Activated T-cell treated with anti-CD3 and anti-CD28 coated beads for 4 hours (primary cell): Measurements from ENCODE around the gene PICALM.
"Not testable (repeated sequence)": the region's sequence is repeated elsewhere in the genome, so short reads cannot be mapped to it uniquely, and the experiment has no call there.

Experiments used
- DNase-seq: peaks from one replicate; pipeline ENCODE4 v3.0.0-alpha.2; 2020

The PICALM gene

DNA sequence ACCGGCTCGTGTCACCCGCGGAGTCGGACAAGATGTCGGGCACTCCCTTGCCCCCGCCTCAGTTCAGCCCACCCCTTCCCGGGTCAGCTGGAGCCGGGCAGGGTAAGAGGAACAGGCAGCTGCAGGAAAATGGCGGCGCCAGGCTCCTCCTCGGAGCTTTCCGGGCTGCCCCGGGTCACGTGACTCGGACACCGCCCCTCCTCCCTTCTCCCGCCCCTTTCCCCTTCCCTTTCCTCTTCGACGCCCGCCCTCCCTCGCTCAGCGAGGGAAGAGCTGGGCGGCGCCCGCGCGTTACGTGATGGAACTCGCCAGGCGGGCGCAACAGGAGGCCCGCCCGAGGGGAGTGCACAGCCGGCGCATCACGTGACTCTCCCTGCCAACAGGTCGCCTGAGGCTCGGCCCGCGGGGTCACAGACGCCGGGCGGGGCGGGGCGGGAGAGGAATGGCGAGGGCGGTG, at the start of gene PICALM:
TSS of gene PICALM (minus strand) at position 134 of the 457 bp plus-strand sequence. CDS start 304 bp downstream, outside the sequence.
- DNase-seq, result peak; percentile 95

DNA sequence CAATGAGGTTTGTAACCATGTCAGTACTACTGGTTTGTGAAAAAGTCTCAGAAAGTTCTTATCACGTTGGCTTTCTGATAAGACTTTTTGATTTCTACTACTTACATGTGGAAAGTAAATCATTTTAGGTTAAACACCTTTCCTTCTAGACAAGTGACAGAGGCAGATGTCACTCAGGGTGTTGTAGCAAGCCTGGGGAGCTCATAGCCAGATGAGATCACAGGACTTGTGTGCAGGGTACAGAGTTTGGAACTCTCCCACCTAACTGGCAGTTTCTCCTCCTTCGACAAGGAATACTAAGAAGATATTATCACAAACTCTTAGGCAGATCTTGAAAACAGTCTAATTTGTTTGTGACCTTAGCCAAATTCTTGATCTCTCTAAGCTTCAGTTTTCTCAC, 49.4 kb upstream of the PICALM start:
- DNase-seq, result no peak

DNA sequence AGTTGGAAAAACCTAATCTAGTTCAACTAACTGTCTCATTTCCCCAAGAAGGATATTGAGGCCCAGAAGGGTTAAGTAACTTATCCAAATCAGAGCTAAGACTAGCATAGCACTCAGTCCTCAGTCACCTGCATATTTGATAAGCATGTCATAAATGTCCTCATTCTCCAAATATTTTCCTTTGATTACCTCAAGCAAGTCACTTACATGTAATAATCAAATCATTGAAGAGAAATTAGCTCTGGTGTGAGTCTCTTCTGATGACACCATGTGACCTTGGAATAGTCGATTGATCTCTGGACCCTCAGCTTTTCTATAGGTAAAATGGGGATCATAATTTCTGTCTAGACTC, 48.8 kb upstream of the PICALM start:
- DNase-seq, result no peak

DNA sequence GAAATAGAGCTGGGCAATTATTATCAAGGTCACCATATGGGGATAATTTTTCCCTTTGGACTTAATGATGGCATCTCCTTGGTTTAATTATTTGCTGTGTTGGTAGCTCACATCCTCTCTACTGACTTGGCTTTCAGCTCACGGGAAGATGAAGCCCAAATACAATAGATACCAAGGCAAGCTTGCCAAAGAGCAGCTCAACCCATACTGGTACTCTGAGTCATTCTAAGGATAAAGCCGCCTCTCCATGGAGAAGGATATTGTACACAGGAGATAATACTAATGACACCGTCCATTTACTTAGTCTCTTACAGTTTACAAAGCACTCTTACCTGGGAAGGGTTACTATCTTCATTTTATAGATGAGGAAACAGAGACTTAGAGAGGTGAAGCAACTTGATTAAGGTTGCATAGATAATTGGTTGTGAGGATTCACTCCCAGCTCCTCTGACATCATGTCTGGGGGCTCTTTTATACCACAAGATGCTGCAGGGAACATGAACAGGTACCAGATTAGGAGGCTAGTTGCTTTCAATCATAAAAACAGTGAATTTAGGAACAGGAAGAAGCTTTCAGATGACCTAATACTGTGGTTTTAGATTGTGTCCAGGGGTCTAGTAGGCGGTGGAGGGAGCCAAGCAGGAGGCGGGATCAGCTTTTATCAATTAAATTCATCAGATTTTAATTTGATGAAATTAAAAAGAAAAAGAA, 48.3 kb upstream of the PICALM start:
- DNase-seq, result no peak

GRCh38 chr11:86116386-86116726, 47.5 kb upstream of the PICALM start:
- peak; percentile 14 for DNase-seq

GRCh38 chr11:86115542-86116385, 46.9 kb upstream of the PICALM start:
- DNase-seq, result no peak

- DNase-seq, result no peak
Measured at GRCh38 chr11:86108890-86109638, 40.2 kb upstream of the PICALM start.

GRCh38 chr11:86108191-86108590, 39.3 kb upstream of the PICALM start:
- no peak for DNase-seq

- no peak for DNase-seq
Measured at GRCh38 chr11:86106916-86107315, 38.0 kb upstream of the PICALM start.

DNA sequence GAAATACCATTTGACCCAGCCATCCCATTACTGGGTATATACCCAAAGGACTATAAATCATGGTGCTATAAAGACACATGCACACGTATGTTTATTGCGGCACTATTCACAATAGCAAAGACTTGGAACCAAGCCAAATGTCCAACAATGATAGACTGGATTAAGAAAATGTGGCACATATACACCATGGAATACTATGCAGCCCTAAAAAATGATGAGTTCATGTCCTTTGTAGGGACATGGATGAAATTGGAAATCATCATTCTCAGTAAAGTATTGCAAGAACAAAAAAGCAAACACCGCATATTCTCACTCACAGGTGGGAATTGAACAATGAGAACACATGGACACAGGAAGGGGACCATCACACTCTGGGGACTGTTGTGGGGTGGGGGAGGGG, 37.1 kb upstream of the PICALM start:
- DNase-seq, result not testable (repeated sequence)

DNA sequence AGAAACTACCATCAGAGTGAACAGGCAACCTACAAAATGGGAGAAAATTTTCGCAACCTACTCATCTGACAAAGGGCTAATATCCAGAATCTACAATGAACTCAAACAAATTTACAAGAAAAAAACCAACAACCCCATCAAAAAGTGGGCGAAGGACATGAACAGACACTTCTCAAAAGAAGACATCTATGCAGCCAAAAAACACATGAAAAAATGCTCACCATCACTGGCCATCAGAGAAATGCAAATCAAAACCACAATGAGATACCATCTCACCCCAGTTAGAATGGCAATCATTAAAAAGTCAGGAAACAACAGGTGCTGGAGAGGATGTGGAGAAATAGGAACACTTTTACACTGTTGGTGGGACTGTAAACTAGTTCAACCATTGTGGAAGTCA, 36.7 kb upstream of the PICALM start:
- not testable (repeated sequence) for DNase-seq

- no peak for DNase-seq
Measured at GRCh38 chr11:86103808-86104207, 34.9 kb upstream of the PICALM start.

- DNase-seq, result no peak
Measured at GRCh38 chr11:86101941-86102407, 33.1 kb upstream of the PICALM start.

DNA sequence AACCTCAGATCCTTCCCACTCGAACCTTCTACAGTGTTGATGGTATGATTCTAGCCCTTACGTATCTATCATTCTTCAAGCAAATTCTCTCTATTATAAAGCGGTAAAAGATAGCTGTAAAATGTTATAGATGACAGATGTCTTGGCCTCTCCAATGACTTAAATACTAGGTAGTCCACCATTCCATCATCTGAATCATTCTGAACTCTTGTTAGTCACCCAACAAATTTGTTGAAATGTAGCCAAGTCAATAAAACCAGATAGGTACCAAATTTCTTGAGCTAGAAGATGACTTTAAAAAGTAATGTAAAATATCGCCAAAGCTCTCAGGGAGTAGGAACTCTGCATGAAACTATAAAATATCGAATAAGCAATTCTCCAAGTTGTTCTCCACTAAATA, 32.6 kb upstream of the PICALM start:
- no peak for DNase-seq

DNA sequence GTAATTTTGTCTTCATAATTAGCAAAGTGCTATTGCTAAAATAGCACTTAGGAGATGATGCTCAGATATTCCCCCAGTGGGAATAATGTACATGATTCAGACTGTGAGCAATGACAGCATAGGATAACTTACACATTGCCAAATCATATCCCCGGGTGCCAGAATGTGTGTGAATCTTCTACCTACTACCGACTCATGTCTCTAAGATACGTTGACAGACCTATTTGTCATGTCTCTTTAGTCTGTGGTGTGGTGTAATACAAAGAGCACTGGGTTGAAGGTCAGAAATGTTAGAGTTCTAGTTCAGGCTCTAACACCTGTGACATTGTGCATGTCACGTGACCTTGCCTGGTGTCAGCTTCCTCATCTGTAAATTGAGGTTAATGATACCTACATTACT, 31.0 kb upstream of the PICALM start:
- DNase-seq, result no peak

DNA sequence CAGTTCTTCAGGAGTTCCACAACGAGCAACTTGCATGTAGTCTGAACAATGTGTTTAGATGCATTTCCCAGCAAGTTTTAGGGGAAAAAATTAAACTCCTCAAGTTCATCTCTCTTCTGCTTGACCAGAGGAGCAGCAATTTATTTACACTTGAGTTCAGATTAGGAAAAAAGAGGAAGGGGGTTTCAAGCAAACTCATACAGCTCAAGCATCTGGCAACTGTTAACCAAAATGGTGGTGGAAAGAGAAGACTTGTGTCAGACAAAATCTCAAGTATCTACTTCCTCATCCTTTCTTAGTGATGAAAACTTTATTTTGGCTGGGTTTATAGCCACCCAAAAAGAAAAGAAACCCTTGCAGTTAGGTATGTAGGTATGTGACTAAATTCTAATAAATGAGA, 29.1 kb upstream of the PICALM start:
- no peak for DNase-seq

GRCh38 chr11:86091566-86091965, 22.7 kb upstream of the PICALM start:
- DNase-seq, result no peak

- DNase-seq, result no peak
Measured at GRCh38 chr11:86091086-86091485, 22.2 kb upstream of the PICALM start.

- no peak for DNase-seq
Measured at GRCh38 chr11:86089659-86090058, 20.8 kb upstream of the PICALM start.

GRCh38 chr11:86087688-86088087, 18.8 kb upstream of the PICALM start:
- not testable (repeated sequence) for DNase-seq

GRCh38 chr11:86087256-86087655, 18.4 kb upstream of the PICALM start:
- no peak for DNase-seq

DNA sequence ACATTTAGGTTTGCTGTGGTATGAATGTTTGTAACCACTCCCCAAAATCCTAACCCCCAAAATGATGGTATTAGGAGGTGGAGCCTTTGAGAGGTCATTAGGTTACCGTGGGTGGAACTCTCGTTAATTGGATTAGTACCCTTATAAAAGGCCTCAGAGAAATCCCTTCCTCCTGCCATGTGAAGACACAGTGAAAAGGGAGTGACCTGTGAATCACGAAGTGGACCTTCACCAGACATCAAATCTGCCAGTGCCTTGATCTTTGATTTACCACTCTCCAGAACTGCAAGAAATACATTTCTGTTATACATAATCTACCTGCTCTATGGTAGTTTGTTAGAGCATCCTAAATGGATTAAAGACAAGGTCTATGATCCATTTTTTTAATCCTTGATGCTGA, 12.6 kb upstream of the PICALM start:
- DNase-seq, result no peak

- no peak for DNase-seq
Measured at GRCh38 chr11:86079421-86079820, 10.5 kb upstream of the PICALM start.

DNA sequence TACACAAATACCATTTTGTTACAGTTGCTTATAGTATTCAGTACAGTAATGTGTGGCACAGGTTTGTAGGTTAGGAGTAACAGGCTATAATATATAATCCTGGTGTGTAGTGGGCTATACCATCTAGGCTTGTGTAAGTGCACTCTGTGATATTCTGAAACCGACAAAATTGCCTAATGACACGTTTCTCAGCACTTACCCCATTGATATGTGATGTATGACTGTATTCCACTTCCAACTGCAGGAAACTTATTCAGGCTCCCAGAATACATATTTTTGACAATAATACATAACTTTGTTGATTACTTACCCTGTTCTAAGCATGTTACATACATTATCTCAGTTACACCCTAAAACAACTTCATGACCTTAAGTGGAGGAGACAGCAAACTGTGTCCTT, 5.1 kb upstream of the PICALM start:
- no peak for DNase-seq
